Esophagus mucosa (tissue), 1 donor: Measurements from ENCODE around the gene CGNL1. TPM values are rescaled to one million over a fixed set of nuclear protein-coding genes. Genes with fewer than 3 reads are reported as not detected.
A peak's percentile ranks its signal among the peaks of the same experiment; 100 is the strongest.

ENCODE experiments used
- ATAC-seq: fragments of 200-7000 bp; cut with Tn5 transposase; one replicate; pipeline ENCODE4 v1.9.1; 2020
- total RNA-seq: library from RNA; stranded (reverse); gene quantifications from one replicate; pipeline ENCODE4 v1.2.4, GENCODE V29; 2023
- donor health status: DM: yes; HTN: yes; CAD: no.

Gene CGNL1
- total RNA-seq, 1 donor from 2014 or later: 9.0 TPM

DNA sequence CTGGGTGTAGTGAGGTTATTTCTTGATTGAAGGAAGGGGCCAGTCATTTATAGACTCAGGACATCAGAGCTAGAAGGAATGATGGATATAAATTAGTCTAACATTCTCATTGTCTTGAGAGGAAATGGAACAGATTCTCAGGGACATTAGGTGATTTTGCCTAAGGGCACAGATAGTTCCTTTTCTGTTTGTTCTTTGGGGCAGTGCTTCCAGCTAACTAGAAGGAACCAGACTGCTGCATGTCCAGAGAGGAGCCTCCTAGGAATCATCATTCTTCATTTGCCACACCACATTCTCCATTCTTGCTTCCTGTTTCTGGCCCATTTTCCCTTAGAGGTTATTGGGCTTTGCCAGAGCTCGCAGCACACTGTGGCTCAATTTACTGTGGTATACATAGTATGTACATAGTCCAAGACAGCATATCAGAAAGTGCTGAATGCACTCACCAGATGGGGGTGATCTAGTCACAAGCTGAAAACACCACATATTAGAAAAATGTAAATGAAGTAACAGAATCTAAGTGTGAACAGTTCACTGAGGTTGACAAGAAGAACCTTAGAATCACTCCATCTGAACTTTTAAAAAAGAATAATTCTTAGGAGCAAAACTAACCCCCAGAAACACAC lies 152.7 kb downstream of the CGNL1 start:
- ATAC-seq: no peak

DNA sequence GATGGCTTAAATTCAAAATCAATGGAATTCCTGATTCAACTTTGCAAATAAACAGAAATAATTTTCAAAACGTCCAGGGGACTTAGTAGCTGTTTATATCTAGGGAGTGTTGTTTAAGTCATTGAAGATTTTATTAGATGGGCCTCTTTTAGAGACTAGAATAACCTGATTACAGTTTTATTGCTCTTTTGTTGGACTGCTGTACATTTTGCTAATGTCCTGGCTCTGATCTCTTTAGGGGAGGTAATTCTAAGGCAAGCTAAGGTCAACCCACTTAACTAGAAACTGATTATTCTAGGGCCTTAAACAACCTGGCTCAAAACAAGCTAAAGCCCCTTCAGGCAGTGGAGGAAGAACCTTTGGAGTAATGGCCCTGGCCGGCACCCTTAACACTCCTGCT lies 153.4 kb downstream of the CGNL1 start:
- no peak for ATAC-seq

DNA sequence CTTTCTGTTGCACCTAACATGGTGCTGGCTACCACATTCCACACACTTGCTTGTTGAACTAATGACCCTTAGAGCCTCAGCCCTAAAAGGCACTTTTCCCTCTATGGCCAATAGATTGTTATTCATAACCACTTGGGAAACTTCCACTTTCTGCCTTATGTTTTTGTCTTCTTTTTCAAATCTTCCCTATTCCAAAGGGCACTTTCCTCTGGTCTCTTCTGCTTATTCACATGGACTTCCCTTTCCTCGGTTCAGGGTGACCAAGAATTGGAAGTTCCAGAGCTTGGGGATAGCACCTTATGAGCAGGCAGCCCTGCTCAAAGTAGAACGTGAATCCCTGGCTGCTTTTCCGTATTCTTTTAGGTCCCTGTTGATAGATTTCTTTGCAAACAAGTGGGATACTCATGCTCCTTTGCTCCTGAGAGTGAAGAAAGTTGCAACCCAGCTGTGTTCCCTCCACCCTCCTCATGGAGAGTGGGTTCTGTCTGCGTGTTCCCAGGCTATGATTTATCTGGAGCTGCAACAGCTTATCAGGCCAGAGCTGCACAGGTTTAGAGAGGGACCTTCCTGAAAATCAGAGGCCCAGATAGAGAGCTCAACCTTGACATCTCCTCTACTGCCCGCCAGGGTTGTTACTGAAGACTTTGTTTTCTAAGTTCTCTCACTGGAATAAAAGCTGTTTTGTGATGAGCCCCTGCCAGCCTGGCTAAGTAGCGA lies 156.6 kb downstream of the CGNL1 start:
- ATAC-seq: no peak

DNA sequence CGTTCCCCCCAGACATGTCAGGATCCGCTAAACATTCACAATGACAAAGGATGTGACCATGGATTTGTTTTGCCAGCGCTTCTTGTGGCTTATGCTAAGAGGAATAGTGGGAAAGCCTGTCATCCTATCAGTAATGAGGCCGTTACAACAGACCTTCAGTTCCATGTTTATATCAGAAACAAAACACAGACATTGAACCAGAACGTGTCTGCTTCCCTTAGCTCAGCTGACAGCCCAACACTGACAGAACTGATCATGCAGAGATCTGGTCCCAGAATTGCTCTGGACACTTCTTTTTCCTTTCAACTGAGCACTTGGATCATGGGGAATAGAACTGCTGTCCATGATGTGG lies 157.1 kb downstream of the CGNL1 start:
- no peak for ATAC-seq

DNA sequence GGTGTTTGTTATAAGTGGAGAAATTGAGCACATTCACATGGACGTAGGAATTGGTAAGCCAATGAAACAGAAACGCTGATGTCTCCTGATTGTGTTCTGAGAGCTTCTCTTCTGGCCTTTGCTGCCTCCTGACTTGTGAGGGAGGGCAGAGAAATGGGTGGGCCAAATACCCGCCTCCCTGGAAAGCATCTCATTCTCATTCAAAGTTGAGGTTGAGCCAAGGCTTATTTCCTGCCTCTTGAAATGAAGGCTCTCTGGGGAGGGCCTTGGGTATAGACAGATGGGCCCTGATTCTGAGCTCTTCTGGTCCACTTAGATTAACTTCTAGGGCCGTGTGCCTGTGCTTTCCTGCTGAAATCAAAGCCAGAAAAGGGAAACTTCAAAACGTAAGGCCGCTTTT lies 158.0 kb downstream of the CGNL1 start:
- ATAC-seq: no peak

DNA sequence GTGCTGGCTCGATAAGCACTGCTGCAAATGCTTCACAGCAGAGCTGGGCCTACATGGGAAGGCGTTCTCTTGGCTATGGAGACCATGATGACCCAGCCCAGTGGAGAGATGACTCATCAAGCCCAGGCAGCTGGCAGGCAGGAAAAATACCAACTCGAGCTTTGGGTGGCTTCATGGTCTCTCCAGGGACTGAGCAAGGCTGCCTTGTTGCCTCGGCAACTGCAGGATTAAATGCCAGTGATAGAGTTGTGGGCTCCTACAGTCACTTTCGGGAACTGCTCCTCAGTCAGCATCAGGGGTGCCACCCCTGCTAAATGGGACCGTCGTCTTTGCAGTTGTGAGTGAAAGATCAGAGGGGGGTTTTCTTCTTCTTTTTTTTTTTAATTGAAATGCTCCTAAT lies 160.8 kb downstream of the CGNL1 start:
- no peak for ATAC-seq

DNA sequence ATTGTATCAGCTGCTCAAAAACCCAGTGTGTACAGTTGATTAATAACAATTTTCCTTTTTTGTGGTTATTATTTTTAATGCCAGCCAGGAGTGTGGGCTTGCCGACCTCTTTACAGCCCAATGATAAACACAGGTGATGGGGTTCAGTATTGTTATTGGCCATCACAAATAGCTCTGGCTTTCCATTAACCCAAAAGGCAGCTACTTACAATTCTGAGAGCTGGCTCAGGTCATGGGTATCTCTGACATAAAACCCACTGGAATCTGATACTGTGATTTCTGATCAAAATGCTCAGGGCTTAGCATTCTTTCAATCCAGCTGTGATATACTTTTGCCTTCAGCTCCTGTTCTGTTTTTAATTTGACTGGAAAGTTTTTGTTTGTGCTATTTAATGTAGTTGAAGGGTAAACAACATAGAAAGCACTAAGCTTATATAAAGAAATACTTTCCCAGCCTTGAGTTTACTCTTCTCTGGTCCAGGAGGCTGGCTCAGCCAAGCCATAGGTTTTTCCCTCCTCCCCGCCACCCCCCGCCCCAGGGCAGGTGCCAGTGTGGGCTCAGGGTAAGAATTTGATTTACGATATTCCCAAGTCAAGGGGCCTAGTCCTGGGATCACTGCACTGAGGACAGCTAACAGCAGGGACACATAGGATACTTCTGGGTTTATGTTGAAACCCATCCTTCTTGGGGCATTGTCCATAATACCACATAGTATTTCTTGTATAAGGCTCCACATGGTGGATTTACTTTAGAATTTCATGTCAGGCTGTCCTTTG lies 161.4 kb downstream of the CGNL1 start:
- ATAC-seq: no peak

DNA sequence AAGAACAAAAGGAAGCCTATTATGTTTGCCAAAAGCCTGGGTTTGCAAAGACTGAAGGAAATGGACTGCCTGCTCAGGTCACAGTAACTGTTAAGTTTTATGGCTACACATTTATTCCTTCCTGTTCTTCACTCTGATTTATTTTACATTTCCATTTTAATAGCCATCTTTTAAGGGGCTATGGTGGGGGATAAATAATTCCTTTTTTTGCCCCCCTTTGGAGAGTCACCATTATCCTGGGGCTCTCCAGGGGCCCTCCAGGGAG lies 161.9 kb downstream of the CGNL1 start:
- no peak for ATAC-seq

DNA sequence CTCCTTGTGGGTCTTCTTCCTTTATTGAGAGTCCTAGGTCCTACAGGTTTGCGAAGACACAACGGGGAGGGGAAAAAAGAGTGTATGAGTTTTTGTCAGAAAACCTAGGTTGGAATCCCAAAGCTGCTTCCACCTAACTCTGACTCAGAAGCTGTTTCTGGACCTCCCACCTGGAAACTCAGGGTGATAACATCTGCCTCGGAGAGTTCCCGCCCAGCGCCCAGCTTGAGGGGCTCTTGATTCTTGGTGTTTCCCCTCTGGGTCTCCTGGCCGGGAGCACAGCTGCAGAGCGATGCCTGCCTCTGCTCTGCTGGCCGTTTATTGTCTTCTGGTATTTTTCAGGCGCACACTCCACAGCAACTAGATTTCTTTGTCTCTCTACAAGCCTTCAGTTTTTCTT lies 162.5 kb downstream of the CGNL1 start:
- no peak for ATAC-seq

DNA sequence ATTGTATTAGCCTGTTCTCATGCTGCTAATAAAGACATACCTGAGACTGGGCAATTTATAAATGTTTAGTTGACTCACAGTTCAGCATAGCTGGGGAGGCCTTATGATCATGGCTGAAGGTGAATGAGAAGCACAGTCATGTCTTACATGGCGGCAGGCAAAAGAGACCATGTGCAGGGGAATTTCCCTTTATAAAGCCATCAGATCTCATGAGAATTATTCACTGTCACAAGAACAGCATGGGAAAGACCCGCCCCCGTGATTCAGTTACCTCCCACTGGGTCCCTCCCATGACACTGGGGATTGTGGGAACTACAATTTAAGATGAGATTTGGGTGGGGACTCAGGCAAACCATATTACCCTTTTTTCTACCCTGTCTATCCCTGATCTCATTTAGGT lies 163.9 kb downstream of the CGNL1 start:
- peak; percentile 48 for ATAC-seq

DNA sequence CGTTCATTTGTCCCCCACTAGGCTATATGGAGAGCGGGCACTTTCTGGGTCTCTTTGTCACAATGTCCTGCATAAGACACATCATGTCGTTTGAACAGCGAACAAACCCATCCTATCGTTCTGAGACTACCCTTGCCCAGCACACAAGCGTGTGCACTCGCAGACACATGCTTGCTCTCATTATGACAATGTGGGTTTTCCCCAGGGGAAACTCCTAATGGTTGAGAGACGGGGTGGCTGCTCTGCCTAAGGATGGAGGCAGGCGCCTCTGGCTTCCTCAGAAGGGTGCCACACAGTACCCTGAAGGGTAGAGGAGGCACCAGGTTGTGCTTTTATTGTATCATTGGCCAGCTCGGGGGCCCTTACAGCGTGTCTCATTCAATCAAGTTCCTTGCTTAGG lies 164.4 kb downstream of the CGNL1 start:
- no peak for ATAC-seq

DNA sequence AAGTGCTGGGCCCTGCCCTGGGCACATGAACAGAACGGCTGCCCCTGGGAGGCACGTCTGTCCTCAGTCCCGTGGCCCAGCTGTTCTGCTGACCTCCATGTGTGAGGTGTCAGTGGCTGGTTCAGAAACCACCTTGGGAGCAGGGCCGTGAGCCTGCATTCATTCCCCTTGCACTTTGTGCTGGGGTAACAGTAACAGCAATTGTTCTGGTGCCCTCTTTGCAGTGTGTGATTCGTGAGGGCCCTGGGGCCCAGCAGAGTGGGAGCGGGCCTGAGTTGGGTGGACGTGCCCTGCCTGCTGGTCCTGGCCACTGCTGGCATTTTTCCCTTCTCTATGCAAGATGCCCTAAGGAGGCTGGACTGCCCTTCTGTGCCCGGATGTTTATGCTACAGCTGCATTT lies 165.0 kb downstream of the CGNL1 start:
- no peak for ATAC-seq

DNA sequence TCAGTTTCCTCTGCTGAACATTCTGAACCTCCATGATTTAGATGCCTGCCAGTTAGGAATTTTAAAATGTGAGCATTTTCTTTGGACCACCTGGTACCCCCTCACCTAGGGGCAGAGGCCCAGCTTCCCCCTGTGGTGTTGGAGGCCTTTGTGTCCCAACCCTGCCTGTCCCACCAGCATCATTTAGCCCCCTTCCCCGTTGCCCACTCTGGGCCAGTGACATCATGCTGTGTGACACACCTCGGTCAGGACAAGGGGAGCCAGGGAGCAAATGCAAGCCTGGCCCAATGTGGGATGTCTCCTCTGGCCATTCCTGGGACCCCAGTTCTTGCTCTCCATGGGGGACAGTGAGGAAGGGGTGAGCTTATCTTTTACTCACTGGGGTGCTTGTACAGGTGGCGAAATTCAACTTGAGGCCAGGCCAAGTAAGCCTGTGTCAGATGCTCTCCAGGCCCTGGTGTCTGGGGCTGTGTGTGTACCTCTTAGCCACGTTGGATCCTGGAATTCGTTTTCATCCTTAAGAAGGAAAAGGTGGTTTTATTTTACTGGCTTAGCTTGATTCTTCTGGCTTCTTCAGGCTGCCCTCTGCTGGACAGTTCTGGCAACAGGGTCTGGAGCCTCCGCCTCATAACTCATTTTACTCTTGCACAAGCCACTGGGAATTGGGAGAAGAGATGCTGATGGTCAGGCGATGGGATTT lies 165.7 kb downstream of the CGNL1 start:
- ATAC-seq: peak; percentile 51

DNA sequence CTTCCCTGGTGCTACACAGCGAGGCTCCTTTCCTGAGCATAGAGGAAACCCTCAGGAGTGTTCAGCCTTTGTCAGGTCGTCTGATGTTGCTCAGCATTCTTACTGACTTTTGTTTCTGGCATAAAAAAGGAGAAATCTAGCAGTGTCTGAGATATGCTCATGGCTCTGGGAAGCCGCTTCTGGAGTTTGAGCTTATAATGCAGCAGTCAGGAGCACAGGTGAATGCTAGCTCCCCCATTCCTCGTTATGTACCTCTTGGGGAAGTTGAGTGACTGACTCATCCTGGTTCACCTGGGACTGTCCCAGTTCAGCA lies 166.2 kb downstream of the CGNL1 start:
- ATAC-seq: no peak

DNA sequence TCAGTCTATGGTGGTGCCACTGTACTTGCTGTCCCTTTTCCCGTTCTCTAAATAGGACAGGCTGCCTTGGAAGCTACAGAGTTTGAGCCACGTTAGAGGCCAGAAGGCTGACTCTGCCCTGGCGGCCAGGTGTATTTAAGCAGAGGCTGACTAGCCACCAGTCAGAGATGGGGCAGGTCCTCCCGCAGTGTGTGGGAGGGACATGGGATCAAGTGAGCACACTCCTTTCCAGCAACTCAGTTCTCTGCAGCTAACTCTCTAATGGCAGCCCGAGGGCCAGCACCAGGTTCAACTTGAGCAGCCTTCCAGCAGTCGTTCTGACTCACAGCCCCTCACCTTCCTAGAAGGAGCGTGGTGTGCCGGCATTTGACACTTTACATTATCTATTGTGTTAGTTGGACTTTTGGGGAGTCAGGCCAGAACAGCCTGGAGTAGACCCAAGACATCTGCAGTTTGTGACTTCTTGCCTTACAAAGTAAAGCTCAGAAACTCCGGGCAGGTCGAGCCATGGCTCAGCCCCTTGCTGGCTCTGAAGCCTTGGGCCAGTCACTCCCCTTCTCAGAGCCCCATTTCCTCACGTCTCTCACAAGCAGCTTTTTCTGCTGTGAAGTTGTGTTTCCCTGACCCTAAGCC lies 168.7 kb downstream of the CGNL1 start:
- ATAC-seq: no peak

DNA sequence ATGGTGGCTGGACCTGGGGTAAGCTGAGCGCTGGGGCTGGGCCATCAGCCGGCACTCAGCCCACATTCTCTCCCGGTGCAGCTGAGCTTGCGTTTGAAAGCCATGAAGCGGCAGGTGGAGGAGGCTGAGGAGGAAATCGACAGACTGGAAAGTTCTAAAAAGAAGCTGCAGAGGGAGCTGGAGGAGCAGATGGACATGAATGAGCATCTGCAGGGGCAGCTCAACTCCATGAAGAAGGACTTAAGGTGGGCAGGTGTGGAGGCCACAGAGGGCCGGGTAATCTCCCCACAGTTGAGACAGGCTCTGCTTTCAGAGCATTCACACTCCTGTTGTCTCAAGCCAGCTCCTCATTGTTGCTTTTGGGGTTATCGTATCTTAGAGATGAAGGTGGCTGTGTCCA lies 169.7 kb downstream of the CGNL1 start:
- ATAC-seq: no peak

DNA sequence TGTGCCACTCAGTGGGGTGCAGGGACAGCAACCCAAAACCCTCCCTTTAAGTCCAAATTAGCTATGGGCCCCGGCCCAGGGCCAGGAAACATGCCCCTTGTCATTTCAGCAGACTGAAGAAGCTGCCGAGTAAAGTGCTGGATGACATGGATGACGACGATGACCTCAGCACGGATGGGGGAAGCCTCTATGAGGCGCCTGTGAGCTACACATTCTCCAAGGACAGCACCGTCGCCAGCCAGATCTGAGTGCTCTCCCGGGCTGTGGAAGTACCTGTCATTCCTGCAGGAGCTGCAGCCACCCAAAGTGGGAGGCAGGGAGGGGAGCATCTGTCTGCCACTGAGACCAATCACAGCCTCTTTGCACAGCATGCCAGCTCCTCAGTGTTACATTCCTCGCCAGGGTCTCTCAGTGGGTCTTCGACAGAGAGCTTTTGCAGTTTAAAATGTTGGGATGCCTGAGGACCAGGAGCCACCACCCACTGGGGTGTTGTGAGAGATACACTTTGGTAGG lies 171.0 kb downstream of the CGNL1 start:
- no peak for ATAC-seq

DNA sequence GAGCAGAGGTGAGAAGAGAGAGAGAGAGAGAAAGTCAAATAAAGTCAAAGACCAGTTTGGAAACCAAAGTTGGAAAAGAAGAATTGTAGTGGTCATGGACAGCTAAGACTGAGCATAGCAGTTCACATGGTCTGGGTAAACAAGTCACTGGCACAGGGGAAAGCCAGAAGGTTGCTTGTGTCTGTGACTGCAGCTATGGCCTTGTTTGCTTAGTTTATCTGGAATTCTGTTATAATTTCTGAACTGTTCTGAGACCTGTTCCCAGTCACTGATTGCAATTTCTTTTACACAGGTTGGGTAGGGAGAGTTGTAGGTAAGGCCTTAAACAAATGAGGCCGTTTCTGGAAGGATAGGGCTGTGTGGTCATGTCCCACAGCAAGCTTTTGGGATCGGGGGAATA lies 172.0 kb downstream of the CGNL1 start:
- no peak for ATAC-seq

DNA sequence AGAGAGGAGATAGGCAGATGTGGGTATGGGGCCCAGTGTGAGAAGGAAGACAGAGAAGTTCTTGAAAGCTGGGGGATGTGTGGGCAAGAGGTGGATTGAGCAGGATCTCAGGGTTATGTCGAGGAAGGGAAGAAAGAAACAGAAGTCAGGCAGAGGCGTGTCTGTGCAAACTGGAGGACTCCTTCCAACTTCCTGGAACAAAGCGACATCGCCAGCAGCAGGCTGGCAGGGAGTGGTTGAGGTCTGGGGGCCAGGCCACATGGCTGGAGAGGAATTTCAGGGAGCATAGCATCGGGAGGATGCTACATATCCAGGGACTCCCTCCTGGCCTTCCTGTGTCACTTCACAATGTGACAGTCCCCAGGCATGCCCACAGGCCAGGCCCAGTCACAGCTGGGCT lies 172.5 kb downstream of the CGNL1 start:
- ATAC-seq: no peak

DNA sequence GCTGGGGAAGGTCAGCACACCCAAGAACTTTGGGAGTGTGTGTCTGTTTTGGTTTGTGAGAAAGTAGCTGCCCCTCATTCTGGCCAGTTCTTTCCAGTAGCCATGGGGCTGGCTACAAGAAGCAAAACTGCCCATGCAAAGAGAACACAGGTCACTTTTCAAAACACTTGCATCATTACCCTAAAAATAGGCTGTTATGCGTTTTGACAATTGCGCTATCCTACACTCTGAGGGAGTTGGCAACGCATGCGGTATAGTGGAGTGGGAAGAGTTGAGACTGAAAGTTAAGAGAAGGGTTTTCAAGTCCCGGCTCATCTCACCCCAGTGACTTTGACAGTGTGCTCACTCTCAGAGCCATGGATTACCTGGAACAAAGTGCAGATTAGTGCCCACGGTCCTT lies 173.6 kb downstream of the CGNL1 start:
- no peak for ATAC-seq

DNA sequence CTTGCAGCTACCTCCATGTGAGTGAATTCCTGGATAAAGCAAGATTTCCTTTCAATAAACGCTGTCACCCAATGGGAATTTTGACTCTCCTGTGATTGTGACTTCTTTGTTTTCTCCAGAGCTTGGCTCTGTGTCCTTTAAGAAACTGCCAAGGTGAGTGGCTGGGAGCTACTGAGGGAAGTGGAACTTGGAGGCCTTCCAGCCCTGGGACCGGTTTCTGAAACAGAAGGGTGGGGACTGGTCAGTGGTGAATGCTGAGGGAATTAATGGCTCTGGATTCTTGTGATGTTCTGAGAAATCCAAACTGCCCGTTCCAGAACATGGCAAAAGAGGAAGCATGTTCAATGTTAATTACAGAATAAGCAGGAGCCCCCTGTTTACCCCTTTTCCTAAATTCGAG lies 174.3 kb downstream of the CGNL1 start:
- ATAC-seq: no peak

DNA sequence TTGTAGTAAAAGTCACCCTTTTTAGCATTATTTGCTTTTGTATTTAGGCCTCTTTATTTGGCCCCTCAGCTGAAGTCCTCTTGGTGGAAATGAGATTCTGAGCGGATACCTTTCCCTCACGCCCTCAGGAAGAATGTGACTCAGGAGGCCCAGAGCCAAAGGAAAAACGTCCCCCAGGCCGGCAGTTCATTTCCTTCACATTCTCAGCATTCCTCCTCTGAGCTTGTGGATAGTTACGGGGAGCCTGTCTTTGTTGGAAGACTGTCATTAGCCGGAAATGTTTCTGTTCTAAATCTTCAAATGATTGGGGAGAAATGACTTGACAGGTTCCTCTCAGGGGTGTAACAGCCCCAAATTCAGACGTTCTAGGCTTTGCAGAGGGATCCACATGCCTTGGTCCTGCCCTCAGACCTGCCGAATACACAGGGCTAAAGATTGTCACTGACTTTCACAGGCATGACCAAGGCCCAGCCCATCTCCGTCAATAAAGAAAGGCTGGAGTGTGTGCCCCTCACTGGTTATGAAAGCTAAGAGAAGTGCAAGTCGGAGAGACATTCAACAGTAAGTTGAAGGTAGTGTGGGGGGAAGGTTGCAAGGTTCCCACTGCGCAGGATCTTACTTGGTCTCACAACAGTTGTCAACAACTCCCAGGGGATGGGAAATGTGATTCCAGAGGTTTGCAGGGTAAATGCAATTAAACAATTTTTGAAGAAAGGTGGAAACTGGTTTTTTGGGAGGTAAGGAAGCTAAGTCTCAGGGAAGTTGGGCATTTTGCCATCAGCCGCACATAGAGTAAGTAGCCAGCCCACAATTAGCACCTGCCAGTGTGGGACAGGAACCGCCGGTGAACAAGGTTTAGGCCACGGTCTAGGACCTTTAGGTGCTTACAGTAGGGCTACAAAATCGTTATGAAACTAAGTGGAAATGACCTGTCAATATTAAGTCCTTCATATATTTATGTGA lies 175.7 kb downstream of the CGNL1 start:
- ATAC-seq: no peak
